ENCODE data around the gene PTPN11.

The PTPN11 gene

GRCh38 chr12:112458330-112458729 lies 39.6 kb downstream of the PTPN11 start:
- no peaks in the 10 kb centered on the region for H3K27me3 ChIP-seq (ENCODE audit: insufficient read depth, insufficient read length)
- peaks cover 74% of the 10 kb centered on the region for H3K36me3 ChIP-seq (ENCODE audit: insufficient read depth, insufficient read length, low read length)
- H3K4me3 ChIP-seq (ENCODE audit: insufficient read length, low read depth) = no peak overlapping the region
- DNase-seq (ENCODE audit: low read depth, low spot score) = no peak
- H3K4me1 ChIP-seq (ENCODE audit: insufficient read depth, insufficient read length) = no peaks in the 10 kb centered on the region
- TF ChIP-seq ZNF274 (IDR thresholded peaks at IDR 0.05; ENCODE audit: low read depth, low read length) (no peak), YY1 (IDR thresholded peaks at IDR 0.05; ENCODE audit: insufficient read depth, insufficient read length) (no peak), SUZ12 (IDR thresholded peaks at IDR 0.05; ENCODE audit: extremely low read depth, insufficient read depth, insufficient read length) (no peak)
- H3K9ac ChIP-seq (ENCODE audit: insufficient read length, low read depth) = no peak overlapping the region
- no peaks in the 10 kb centered on the region for H3K9me3 ChIP-seq (ENCODE audit: insufficient read depth, low read length)

- no peak for TF ChIP-seq ZNF274 (IDR thresholded peaks at IDR 0.05; ENCODE audit: low read depth, low read length)
- no peak for TF ChIP-seq YY1 (IDR thresholded peaks at IDR 0.05; ENCODE audit: insufficient read depth, insufficient read length)
- TF ChIP-seq SUZ12 (IDR thresholded peaks at IDR 0.05; ENCODE audit: extremely low read depth, insufficient read depth, insufficient read length) = no peak
- Histone ChIP-seq H3K4me1 (ENCODE audit: insufficient read depth, insufficient read length) (no peaks in the 10 kb centered on the region), H3K27me3 (ENCODE audit: insufficient read depth, insufficient read length) (no peaks in the 10 kb centered on the region), H3K9ac (ENCODE audit: insufficient read length, low read depth) (no peak overlapping the region), H3K4me3 (ENCODE audit: insufficient read length, low read depth) (no peak overlapping the region), H3K9me3 (ENCODE audit: insufficient read depth, low read length) (no peaks in the 10 kb centered on the region), H3K36me3 (ENCODE audit: insufficient read depth, insufficient read length, low read length) (peaks cover 73% of the 10 kb centered on the region)
- no peak for DNase-seq (ENCODE audit: low read depth, low spot score)
Observed at GRCh38 chr12:112458751-112459150, 40.0 kb downstream of the PTPN11 start.

GRCh38 chr12:112463478-112463877 lies 44.7 kb downstream of the PTPN11 start:
- Histone ChIP-seq H3K4me1 (ENCODE audit: insufficient read depth, insufficient read length) (no peaks in the 10 kb centered on the region), H3K36me3 (ENCODE audit: insufficient read depth, insufficient read length, low read length) (peaks cover 57% of the 10 kb centered on the region), H3K4me3 (ENCODE audit: insufficient read length, low read depth) (no peak overlapping the region), H3K27me3 (ENCODE audit: insufficient read depth, insufficient read length) (no peaks in the 10 kb centered on the region), H3K9ac (ENCODE audit: insufficient read length, low read depth) (no peak overlapping the region), H3K9me3 (ENCODE audit: insufficient read depth, low read length) (no peaks in the 10 kb centered on the region)
- TF ChIP-seq ZNF274 (IDR thresholded peaks at IDR 0.05; ENCODE audit: low read depth, low read length) (no peak), SUZ12 (IDR thresholded peaks at IDR 0.05; ENCODE audit: extremely low read depth, insufficient read depth, insufficient read length) (no peak), YY1 (IDR thresholded peaks at IDR 0.05; ENCODE audit: insufficient read depth, insufficient read length) (no peak)
- DNase-seq (ENCODE audit: low read depth, low spot score) = no peak

GRCh38 chr12:112464605-112465004 lies 45.9 kb downstream of the PTPN11 start:
- TF ChIP-seq ZNF274 (IDR thresholded peaks at IDR 0.05; ENCODE audit: low read depth, low read length) (no peak), SUZ12 (IDR thresholded peaks at IDR 0.05; ENCODE audit: extremely low read depth, insufficient read depth, insufficient read length) (no peak), YY1 (IDR thresholded peaks at IDR 0.05; ENCODE audit: insufficient read depth, insufficient read length) (no peak)
- no peak overlapping the region for H3K4me3 ChIP-seq (ENCODE audit: insufficient read length, low read depth)
- H3K27me3 ChIP-seq (ENCODE audit: insufficient read depth, insufficient read length) = no peaks in the 10 kb centered on the region
- no peak overlapping the region for H3K9ac ChIP-seq (ENCODE audit: insufficient read length, low read depth)
- H3K9me3 ChIP-seq (ENCODE audit: insufficient read depth, low read length) = no peaks in the 10 kb centered on the region
- no peaks in the 10 kb centered on the region for H3K4me1 ChIP-seq (ENCODE audit: insufficient read depth, insufficient read length)
- DNase-seq (ENCODE audit: low read depth, low spot score) = no peak
- H3K36me3 ChIP-seq (ENCODE audit: insufficient read depth, insufficient read length, low read length) = peaks cover 54% of the 10 kb centered on the region

GRCh38 chr12:112466011-112466422 lies 47.3 kb downstream of the PTPN11 start:
- no peak for DNase-seq (ENCODE audit: low read depth, low spot score)
- Histone ChIP-seq H3K4me3 (ENCODE audit: insufficient read length, low read depth) (no peak overlapping the region), H3K9ac (ENCODE audit: insufficient read length, low read depth) (no peak overlapping the region), H3K27me3 (ENCODE audit: insufficient read depth, insufficient read length) (no peaks in the 10 kb centered on the region), H3K36me3 (ENCODE audit: insufficient read depth, insufficient read length, low read length) (peaks cover 59% of the 10 kb centered on the region), H3K9me3 (ENCODE audit: insufficient read depth, low read length) (no peaks in the 10 kb centered on the region), H3K4me1 (ENCODE audit: insufficient read depth, insufficient read length) (peaks cover 4% of the 10 kb centered on the region)
- TF ChIP-seq YY1 (IDR thresholded peaks at IDR 0.05; ENCODE audit: insufficient read depth, insufficient read length) = no peak
- no peak for TF ChIP-seq SUZ12 (IDR thresholded peaks at IDR 0.05; ENCODE audit: extremely low read depth, insufficient read depth, insufficient read length)
- no peak for TF ChIP-seq ZNF274 (IDR thresholded peaks at IDR 0.05; ENCODE audit: low read depth, low read length)

- no peak for DNase-seq (ENCODE audit: low read depth, low spot score)
- Histone ChIP-seq H3K4me1 (ENCODE audit: insufficient read depth, insufficient read length) (peaks cover 4% of the 10 kb centered on the region), H3K27me3 (ENCODE audit: insufficient read depth, insufficient read length) (no peaks in the 10 kb centered on the region), H3K4me3 (ENCODE audit: insufficient read length, low read depth) (no peak overlapping the region), H3K36me3 (ENCODE audit: insufficient read depth, insufficient read length, low read length) (peaks cover 56% of the 10 kb centered on the region), H3K9ac (ENCODE audit: insufficient read length, low read depth) (no peak overlapping the region), H3K9me3 (ENCODE audit: insufficient read depth, low read length) (no peaks in the 10 kb centered on the region)
- TF ChIP-seq ZNF274 (IDR thresholded peaks at IDR 0.05; ENCODE audit: low read depth, low read length) = no peak
- no peak for TF ChIP-seq SUZ12 (IDR thresholded peaks at IDR 0.05; ENCODE audit: extremely low read depth, insufficient read depth, insufficient read length)
- no peak for TF ChIP-seq YY1 (IDR thresholded peaks at IDR 0.05; ENCODE audit: insufficient read depth, insufficient read length)
Observed at GRCh38 chr12:112466835-112467234, 48.1 kb downstream of the PTPN11 start.

- peaks cover 59% of the 10 kb centered on the region for H3K36me3 ChIP-seq (ENCODE audit: insufficient read depth, insufficient read length, low read length)
- TF ChIP-seq SUZ12 (IDR thresholded peaks at IDR 0.05; ENCODE audit: extremely low read depth, insufficient read depth, insufficient read length) (no peak), YY1 (IDR thresholded peaks at IDR 0.05; ENCODE audit: insufficient read depth, insufficient read length) (no peak), ZNF274 (IDR thresholded peaks at IDR 0.05; ENCODE audit: low read depth, low read length) (no peak)
- H3K9ac ChIP-seq (ENCODE audit: insufficient read length, low read depth) = no peak overlapping the region
- no peak for DNase-seq (ENCODE audit: low read depth, low spot score)
- no peak overlapping the region for H3K4me3 ChIP-seq (ENCODE audit: insufficient read length, low read depth)
- H3K4me1 ChIP-seq (ENCODE audit: insufficient read depth, insufficient read length) = peaks cover 4% of the 10 kb centered on the region
- H3K27me3 ChIP-seq (ENCODE audit: insufficient read depth, insufficient read length) = no peaks in the 10 kb centered on the region
- H3K9me3 ChIP-seq (ENCODE audit: insufficient read depth, low read length) = no peaks in the 10 kb centered on the region
Observed at GRCh38 chr12:112468046-112468445, 49.3 kb downstream of the PTPN11 start.

Measured in NT2/D1 (cell line).